Activated CD8-positive, alpha-beta memory T cell treated with anti-CD3 and anti-CD28 coated beads, Interleukin-2, amount 50 U/mL, for 4 hours (primary cell): ENCODE results near the gene GAP43.

Source experiments
- DNase-seq: peaks from one replicate; pipeline ENCODE4 v3.0.0-alpha.2; 2020

The GAP43 gene

DNA sequence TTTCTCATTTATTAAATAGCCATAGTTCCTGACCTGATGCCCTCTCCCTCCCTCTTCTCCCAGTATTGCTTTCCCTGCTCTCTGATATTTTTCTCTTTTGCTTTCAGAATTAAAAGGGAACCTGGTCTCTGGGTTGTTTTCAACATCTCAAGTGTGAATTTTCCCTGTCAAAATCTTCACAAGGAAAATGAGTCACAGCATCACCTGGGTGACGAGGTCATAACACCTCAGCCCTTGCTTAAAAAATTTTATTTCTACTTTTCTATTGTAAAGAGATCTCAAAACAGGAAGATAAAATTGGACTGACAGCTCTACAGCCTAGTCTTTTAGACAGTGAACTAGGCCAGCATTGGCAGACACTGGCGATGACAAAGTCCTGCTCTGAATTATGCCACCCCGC lies 40.1 kb downstream of the GAP43 start:
- no peak for DNase-seq

DNA sequence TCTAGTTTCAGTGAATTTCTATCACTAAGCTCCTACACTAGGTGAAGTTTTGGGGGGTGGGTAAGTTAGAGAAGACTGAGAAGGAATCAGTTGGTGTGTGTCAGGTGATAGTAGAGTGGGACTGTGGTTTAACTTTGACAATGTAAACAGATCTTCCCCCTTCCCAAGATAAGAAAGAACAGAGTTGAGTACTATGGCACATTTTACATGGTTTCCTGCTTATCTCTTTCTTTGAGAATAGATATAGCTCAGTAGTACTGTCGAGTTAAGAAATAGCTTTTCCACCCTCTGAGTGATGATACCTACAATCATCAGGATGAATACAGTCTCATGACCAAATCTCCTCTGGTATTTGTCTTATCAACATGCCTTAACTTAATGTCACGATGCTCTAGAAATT lies 42.8 kb downstream of the GAP43 start:
- DNase-seq: no peak

DNA sequence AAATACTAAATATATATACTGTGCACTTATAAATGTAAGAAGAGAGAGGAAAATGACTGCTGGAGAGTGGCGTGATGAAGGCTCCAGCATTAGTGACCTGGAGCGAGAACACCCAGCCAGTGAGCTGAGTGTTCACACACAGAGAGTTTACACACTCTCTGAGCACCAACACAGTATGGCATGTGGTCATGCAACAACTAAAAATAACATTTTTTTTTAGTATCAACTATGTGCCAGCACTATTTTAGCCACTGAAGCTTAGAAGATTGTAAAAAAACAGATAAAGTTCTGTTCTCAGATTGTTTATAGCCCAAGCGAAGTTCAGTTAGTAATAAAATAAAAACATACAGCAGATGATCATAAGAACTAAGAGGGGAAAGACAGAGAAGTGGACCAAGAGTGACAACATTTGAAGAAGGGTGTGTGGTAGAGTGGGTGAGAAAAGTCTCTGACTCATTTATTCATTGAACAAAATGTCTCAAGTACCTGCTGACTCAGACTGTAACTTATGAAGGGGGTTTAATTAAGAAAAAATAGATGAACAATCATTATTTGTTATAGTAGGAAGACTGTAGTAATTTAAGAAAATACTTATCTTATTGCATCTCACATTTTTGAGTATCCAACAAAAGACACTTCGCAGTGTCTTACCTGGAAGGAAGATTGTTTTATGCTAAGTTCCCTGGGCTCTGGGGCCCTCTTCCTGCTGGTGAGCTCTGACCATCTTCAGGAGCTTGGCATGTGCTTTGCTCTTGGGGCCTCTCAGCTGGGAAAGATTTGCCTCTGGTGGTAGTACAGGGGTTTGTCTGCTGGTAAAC lies 43.8 kb downstream of the GAP43 start:
- DNase-seq: no peak

DNA sequence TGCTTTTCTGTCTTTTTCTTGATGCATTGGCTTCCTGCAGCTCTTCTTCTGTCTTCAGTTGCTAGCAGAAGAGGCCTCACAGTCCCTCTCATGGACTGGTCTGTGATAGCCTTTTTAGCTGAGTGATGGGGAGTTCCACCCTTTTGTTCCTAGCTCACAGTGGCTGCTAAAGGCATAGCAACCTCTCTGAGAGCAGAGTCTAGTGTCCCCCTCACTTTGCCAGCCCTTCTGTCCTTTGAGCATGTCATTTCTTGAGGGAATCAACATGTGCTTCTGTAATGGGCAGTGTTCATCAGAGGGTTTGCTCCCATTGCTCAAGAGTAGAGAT lies 44.4 kb downstream of the GAP43 start:
- no peak for DNase-seq

DNA sequence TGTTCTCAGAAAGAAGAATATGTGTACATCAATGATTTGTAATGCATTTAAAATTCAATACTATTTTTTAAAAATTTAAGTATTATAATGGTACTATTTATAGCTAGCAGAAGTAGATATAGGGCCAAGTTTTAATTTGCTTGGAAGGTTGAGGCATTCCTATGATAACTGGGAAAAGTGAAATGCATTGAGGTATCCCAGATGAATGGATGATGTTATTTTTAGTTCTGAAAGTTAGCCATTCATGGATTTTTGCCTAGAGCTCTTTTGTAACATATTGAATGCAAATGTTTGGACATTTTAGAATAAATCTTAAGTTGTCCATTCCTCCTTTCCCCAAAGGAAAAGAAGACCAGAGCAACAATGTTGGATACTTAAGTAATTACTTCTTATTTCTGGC lies 47.6 kb downstream of the GAP43 start:
- DNase-seq: no peak

DNA sequence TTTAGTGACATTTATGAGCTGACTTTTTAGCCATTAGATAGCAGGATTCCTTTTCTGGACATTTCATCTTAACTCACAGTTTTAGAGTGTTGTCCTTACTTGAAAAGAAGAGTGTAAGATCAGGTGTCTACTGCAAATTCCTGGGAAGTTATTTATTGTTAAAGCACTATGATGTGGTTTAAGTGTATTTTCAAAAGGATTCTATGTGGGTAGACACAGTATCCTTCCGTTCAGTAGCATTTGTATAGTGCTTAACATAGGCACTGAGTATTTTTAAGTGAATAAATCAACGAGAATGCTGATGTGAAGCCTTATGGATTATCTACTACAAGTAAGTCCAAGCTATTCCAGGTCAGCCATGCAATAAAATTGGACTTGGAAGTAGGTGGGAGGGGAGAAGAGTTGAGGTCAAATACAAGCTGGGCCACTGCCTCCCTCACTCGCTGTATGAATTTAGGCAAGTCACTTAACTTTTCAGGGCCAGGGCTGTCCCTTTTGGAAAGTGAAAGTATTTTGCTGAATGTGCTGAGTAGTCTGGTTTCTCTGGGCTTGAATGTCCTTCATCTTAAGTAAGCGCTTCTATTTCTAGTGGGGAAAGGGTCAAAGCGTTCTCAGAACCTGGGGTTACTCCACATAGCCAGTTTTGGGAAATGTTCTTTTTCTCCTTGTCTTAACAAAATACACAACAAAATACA lies 48.6 kb downstream of the GAP43 start:
- no peak for DNase-seq

DNA sequence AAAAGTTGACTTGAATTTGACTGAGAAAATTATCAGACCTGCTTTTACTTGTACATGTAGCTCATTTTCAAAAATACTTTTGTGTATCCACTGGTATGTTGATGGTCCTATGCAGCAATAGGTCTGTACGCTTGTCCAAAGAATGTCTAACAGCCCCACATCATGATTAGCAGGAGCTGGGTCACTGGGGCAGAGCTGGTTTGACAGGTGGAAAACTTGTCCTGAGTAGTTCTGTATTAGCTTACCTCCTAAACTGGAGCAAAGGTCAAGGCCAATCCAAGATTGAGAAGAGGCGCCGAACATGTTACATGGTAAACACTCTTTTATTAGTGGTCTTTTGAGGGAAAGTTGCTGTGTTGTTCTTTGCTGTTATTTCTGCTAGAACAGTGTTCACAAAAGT lies 50.6 kb downstream of the GAP43 start:
- no peak for DNase-seq

DNA sequence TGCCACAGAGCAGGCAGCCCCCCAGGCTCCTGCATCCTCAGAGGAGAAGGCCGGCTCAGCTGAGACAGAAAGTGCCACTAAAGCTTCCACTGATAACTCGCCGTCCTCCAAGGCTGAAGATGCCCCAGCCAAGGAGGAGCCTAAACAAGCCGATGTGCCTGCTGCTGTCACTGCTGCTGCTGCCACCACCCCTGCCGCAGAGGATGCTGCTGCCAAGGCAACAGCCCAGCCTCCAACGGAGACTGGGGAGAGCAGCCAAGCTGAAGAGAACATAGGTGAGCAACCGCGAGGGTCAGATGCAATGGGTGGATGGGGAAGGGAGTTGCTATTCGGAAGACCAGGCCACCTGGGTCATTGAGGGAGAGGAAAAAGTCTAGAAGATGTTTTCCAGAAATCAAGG lies 53.0 kb downstream of the GAP43 start:
- no peak for DNase-seq

DNA sequence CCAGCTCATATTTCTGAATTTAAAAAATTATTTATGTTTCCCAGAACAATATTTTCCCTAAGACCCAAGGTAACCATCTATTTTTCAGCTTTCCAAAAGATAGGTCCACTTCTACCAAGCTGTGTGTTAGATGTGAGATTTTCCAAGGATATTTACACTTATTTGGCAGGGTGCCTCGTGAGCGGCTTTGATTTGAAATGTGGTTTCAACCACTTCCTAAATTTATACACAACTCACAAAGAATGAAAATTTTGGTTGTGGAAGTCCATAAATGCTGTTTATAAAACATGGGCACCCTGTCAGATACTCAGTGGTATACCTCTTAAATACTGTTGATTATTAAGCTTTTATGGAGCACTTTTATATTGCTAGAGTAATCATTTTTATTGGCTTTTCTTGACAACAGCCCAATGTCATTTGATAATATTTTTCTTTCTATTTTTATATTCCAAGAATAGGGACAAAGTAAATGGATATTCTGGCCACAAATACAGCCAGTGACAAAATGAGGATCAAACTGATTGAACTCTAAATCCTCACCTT lies 57.6 kb downstream of the GAP43 start:
- no peak for DNase-seq

DNA sequence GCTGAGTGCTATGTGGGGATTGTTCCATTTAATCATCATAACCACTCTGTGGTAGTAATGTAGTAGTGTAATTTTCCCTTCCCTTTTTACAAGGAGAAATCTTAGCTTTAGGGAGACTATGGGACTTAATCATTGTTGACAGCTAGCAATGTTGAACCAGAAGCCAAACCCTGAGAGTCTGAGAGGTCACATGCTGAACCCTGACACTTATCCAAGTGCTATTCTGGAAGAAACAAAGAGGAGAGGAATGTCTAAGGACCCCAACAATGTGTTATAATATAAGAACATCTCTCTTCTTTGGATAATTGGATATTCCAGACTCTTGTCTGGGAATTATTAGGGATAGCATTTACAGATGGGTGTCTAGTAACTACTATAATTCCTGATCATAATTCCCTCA lies 58.4 kb downstream of the GAP43 start:
- DNase-seq: no peak

DNA sequence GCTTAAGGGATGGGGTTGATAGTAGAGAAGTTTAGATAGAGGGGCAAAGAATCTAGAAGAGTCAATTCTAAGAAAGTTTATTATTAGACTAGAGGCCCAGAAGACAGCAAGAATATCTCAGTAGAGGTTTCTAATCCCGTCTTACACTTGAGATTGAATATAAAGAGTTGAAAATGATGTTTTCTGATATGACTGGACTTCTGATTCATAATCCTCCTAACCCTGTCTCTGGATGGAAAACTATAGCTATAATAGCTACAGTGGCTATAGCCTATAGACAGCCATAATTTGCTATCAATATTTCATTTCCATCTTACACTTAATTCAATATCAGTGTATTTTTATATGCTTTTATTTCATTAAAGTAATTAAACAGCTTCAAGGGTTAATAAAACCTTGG lies 60.0 kb downstream of the GAP43 start:
- DNase-seq: no peak

DNA sequence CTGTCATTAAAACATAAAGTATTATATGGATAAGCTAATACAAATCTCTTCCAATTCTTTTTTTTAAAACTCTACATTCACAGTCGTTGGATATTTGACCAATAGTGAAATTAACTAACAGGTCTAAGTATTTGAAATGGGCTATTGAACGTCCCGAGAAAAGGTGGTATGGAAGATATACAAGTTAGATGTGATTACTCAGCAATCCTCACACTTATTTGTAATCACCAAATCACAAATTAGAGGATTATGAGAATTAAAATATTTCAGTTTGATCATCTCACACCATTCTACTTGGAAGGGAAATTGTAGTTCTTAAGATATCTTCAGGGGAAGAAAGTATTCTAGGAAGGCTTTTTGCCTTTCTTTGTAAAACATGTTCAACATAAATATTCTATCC lies 60.5 kb downstream of the GAP43 start:
- no peak for DNase-seq

DNA sequence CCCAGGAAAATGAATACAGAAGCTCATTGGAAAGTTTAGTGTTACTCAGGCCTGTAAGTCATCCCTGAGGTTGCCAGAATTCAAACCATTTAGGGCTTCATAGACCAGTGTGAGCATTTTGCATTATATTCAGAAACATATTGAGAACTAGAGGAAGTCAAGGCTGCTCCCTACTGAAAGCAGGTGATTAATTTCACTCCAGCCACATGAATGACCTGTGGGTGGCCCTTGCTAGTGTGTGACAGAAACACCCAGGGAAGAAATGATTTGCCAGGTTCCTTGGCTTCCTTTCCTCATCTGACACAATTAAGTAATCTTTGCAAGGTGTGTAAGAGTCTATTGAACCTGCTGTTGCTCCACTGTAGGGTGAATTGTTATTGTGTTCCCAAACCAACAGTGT lies 61.8 kb downstream of the GAP43 start:
- no peak for DNase-seq

DNA sequence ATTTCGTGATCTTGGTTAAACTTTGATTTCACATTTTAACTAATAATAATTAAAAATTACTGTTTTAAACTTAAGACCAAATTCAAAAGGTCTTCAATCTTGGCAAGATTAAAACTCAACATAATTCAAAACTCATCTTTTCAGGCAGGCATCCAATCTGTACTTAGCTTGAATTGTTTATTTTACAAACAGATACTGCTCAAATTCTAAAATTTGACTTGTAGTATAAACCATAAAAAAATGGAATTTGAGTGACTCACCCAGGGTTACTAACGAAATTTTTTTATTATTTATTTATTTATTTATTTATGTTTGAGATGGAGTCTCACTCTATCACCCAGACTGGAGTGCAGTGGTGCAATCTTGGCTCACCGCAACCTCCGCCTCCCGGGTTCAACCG lies 64.4 kb downstream of the GAP43 start:
- no peak for DNase-seq

DNA sequence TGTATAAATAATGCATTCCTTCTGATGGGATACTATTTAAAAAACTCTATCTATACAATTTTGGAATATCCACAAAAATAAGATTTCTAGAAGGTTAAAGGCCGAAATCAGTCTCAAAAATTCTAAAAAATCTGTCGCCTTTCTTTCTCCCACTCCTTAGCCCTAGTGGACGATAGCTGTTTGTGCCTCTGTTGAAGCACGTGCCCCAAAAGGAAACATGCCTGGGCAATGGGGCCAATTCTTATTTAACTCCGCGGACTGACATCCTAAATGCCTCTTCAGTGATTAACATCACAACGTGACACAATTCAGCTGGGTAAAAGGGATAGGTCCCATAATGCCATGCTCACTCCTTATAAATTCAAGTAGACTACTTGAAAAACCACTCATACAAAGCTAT lies 65.1 kb downstream of the GAP43 start:
- no peak for DNase-seq

DNA sequence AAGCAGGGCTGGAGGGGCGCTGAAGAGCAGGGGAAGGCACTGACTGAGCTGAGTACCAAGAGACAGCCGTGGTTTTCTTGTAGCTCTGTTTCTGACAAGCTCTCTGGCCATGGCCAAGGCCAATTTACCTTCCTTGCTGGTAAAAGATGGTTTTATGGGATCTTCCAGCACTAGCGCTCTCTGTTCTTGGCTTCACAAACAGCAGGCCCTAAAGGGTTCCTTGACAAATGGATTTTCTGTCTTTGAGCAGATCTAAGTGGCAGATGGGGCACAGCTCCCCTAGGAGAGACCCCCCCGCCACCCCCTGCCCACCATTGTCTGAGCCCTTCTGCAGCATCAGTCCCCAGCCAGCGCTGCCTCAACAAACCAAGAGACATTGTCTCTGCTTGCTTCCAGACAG lies 66.6 kb downstream of the GAP43 start:
- no peak for DNase-seq

DNA sequence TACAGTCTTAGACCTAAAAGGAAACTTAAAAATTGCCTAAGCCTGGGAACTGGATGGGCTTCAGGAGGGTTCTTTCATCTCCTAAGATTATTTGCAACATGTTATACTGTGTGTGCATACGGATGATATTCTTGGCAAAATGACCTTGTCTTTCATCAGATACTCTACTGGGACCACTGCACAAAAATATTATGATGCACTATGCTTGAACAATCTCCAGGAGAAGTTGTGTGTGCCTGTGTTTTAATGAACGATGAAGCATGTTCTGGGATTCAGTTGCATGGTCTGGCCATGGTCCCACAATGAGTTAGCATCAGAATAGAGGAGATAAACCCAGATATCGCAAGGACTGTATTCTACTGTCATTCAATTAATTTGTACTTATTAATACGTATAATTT lies 68.7 kb downstream of the GAP43 start:
- no peak for DNase-seq

DNA sequence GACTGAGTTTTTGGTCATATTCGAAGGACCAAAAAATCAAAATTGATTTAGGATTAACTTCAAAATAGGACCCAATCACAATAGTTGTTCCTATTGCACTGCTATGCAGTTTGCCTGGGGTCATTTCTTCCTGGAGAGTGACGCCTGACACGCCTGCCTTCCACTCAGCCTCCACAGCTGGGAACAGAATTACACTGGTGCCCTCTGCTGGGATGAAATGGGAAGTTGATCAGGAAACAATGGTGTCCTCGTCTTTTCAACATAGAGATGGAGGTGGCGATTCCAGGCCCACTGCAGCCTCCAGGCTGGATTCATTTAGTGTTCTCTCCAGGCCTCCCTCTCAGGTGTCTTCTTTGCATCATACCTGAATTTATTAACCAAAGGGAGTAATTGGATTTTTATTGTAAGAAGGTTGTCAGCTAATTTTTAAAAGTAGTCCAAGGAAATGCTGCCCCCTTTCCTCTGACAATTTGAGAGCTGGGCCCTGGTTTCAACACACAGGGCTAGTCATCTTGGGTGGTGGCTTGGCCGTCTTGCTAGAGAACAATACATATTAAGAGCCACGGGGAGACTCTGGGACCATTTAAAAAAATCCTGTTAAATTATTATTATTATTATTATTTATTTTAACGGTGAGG lies 69.7 kb downstream of the GAP43 start:
- DNase-seq: peak; percentile 63

DNA sequence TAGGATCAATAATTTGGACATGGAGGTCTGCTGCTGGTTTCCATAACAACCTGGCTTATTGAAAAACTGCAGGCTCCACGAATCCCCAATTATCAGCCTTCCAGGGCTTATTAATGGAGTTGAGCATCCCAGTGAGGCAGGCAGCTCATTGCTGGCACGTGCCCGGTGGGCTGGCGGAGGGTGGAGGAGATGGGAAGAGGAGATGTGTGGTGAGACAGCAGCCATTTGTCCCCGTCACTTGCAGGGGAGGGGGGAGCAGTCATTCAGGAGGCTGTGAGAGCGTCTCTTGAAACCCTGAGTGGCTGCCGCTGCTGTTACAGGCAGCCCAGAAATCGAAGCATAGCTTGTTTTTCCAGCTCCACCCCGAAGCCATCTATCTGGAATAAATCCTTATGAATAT lies 70.6 kb downstream of the GAP43 start:
- DNase-seq: no peak

DNA sequence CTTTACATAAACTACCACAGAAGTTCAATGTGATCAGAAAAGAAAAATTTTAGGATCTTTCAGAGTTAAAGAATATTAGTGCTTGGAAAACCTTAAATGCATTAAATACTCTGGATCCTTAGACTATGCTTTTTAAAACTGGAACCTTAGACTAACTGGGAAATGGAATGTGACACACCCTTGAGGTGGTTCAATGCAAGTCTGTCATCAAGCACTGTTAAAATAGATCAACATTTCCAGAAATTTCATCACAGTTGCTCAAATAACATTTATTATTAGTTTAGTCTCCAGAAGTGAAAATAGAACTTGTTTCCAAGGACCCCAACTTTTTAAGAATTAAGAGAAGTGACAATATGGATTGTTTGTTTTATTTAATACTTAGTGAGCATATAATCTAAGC lies 71.8 kb downstream of the GAP43 start:
- DNase-seq: no peak

DNA sequence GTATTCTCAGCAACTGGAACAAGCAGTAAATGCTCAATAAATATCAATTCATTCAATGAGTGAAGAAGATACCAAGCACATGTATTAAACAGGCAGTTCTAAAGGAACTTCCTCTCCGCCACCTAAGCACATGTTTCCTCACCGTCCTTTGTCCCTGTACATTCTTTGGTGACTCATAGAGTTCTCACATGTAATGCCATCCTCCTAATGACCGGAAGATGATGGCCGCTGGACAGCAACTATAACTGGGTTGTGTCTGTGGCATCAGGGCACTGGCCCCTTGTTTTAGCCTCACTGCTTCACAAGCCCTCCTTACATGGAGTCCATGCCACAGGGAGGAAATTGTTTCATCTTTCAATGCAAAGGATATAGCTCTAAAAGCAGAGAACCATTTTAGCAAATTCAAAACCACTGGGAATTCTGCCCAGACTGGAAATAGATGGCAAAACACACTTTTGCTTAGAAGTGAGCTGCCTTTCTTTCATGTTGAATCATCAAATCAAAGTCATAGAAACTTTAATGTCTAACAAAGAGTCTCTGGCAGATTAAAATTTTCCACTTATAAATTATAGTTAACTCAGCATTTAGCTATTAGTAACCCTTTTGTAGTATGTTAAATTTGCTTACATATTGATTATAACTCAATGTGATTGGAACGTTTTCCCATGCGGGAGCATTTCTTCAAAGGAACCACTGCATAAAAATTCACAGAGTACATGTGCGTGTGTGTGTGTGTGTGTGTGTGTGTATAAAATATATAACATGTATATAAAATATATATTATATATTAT lies 74.1 kb downstream of the GAP43 start:
- no peak for DNase-seq

DNA sequence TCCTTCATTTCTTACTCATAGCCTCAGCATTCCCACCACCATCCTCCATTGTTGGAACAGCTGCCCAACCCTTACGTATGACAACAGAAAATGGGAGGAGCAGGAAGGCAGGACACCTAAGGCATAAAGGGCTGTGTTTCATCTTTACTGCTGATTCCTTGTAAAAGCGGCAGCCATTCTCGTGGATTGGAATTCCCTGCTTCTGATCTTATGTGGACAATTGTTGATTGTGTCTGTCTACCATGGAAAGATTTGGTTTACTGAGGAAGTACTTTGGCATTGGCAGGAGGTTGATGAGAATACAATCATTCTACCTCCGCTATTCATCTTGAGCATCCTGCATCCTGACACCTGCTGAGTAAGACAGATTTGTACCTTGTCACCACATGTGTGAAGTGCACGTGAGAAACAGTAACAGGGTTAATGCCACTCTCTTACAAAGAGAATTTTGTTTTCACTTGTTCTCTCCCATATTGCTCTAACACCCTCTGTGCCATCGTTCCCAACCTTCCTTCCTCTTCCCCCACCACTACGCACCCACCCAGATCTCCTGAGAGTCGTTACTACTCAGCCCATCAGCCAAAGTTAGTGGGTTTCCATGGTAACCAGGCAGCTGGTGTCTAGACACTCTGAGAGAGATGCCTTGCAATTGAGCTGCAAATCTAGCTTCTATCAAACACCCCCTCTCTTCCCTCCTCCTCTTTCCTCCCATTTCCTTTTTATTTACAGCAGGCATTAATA lies 75.7 kb downstream of the GAP43 start:
- DNase-seq: no peak

DNA sequence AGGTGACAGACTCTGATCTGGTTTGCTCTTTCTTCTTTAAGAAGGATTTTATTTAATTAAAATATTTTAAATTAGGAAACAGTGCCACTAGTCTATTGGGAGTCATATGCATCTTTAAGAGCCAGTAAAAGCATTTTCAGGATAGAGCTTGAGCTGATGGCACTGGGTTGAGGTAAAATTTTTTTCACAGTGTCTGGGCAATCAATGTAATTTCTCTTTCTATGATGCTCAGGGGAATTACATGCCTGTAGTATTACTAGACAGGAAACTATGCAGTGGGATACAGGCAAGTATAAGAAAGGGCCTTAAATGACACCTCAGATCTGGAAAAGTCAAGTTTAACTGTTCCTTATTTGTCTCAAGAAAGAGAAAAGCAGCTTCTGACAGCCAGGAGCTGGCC lies 76.4 kb downstream of the GAP43 start:
- no peak for DNase-seq
